ENCODE data around the gene CD99.

DNA sequence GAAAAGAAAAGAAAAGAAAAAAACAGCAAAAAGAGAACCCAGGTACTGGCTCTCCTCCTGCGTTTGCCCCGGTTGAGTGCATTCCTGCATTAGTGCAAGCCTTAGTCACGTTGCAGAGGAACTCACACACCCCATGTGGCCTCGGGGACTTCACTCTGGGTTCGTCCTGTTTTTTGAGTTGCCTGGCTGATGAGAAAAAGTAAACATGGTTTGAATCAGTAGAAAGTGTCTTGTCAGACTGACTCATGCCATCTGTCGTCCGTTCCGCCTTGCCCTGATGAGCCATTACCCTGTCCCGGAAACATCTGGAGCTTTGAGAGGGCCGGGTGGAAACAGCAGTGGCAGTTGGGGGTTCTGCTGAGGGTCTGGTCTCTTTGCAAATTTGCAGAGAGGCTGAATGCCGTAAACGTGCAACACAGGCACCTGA, 16.3 kb downstream of the CD99 start:
- TF ChIP-seq ELF4 (CRISPR knock-in tag; IDR thresholded peaks at IDR 0.05; ENCODE audit: low read depth) (no peak), CTCF (IDR thresholded peaks at IDR 0.05) (no peak), PRRX2 (CRISPR knock-in tag; IDR thresholded peaks at IDR 0.05) (no peak), MAX (CRISPR knock-in tag; IDR thresholded peaks at IDR 0.05) (no peak), ATF2 (CRISPR knock-in tag; IDR thresholded peaks at IDR 0.05; ENCODE audit: borderline replicate concordance, low read depth) (no peak), SP1 (CRISPR knock-in tag; conservative IDR thresholded peaks at IDR 0.05) (no peak), NR2C2 (CRISPR knock-in tag; IDR thresholded peaks at IDR 0.05) (no peak), FOXK1 (CRISPR knock-in tag; IDR thresholded peaks at IDR 0.05) (0 out of 2 replicates have a peak, but pooled peaks have one; percentile 31)

All from WTC11 (cell line).